Breast epithelium (tissue), 3 donors: ENCODE measurements around the gene LIMD2.

Source experiments
- CTCF ChIP-seq, 3 donors: fragments of 450-650 bp; IDR thresholded peaks; one replicate each; pipeline ENCODE4 v1.5.1; 2016 to 2017; ENCODE audit warnings: antibody characterized with exemption in 3 of 3, mild to moderate bottlenecking in 3 of 3, moderate library complexity in 3 of 3
- POLR2A ChIP-seq: fragments of 450-650 bp; IDR thresholded peaks from one replicate; pipeline ENCODE4 v1.6.1; 2016; ENCODE audit warnings: antibody characterized with exemption, mild to moderate bottlenecking, moderate library complexity
- POLR2AphosphoS5 ChIP-seq, 3 donors: sonication (generic); formaldehyde crosslinking; IDR thresholded peaks; one replicate each; pipeline ENCODE4 v1.6.1; 2017; ENCODE audit warnings: antibody characterized with exemption in 3 of 3

- TF ChIP-seq POLR2A, result no peak
- TF ChIP-seq CTCF (IDR thresholded peaks at IDR 0.05), result no peak
- peak in 2 of 3 donors; percentile 65 to 76 for TF ChIP-seq POLR2AphosphoS5 (IDR thresholded peaks at IDR 0.05)
Observed at GRCh38 chr17:63675607-63676546, 24.0 kb downstream of the LIMD2 start.
